NCI-H460 (cell line): Measurements from ENCODE around the gene SLIT3. TPM values are rescaled to one million over a fixed set of nuclear protein-coding genes. Genes with fewer than 3 reads are reported as not detected.

ENCODE experiments used
- DNase-seq: peaks from one replicate; pipeline ENCODE4 v3.0.0-alpha.2; 2016; ENCODE audit warnings: low read depth; ENCODE audit errors: extremely low read depth
- total RNA-seq: library from RNA; depleted of rRNA; stranded (reverse); fragments of >200 nt; shearing (Covaris generic); gene quantifications from 2 replicates; pipeline ENCODE4 v1.2.3, GENCODE V29; 2014

Gene SLIT3
- total RNA-seq, 1 experiment from 2014 or later = not detected

GRCh38 chr5:168669668-168670378 is 631.1 kb downstream of the SLIT3 start:
- DNase-seq = no peak

- DNase-seq = no peak
Measured at GRCh38 chr5:168669156-168669555, 631.8 kb downstream of the SLIT3 start.

GRCh38 chr5:168668078-168668477 is 632.9 kb downstream of the SLIT3 start:
- no peak for DNase-seq

GRCh38 chr5:168667301-168667840 is 633.6 kb downstream of the SLIT3 start:
- DNase-seq = no peak

- no peak for DNase-seq
Measured at GRCh38 chr5:168666356-168666755, 634.6 kb downstream of the SLIT3 start.

GRCh38 chr5:168663276-168664004 is 637.5 kb downstream of the SLIT3 start:
- no peak for DNase-seq

- DNase-seq = no peak
Measured at GRCh38 chr5:168661593-168662485, 639.1 kb downstream of the SLIT3 start.

GRCh38 chr5:168660691-168661090 is 640.2 kb downstream of the SLIT3 start:
- DNase-seq = no peak

- DNase-seq = no peak
Measured at GRCh38 chr5:168659286-168659847, 641.6 kb downstream of the SLIT3 start.

GRCh38 chr5:168658394-168658793 is 642.5 kb downstream of the SLIT3 start:
- no peak for DNase-seq

GRCh38 chr5:168656633-168657032 is 644.3 kb downstream of the SLIT3 start:
- DNase-seq = no peak

- no peak for DNase-seq
Measured at GRCh38 chr5:168655316-168655715, 645.6 kb downstream of the SLIT3 start.

GRCh38 chr5:168654211-168654721 is 646.7 kb downstream of the SLIT3 start:
- no peak for DNase-seq

GRCh38 chr5:168653626-168654025 is 647.3 kb downstream of the SLIT3 start:
- DNase-seq = no peak

GRCh38 chr5:168651648-168652047 is 649.3 kb downstream of the SLIT3 start:
- no peak for DNase-seq

- DNase-seq = no peak
Measured at GRCh38 chr5:168649306-168649705, 651.6 kb downstream of the SLIT3 start.

GRCh38 chr5:168648576-168648975 is 652.4 kb downstream of the SLIT3 start:
- DNase-seq = no peak

GRCh38 chr5:168648016-168648415 is 652.9 kb downstream of the SLIT3 start:
- no peak for DNase-seq

GRCh38 chr5:168647083-168647482 is 653.9 kb downstream of the SLIT3 start:
- DNase-seq = no peak

GRCh38 chr5:168646335-168646734 is 654.6 kb downstream of the SLIT3 start:
- DNase-seq = no peak
